HG03460 (cell line): ENCODE measurements around the gene TECTA.

Experiments
- ATAC-seq: cut with Tn5 transposase; IDR thresholded peaks from one replicate; pipeline ENCODE4 v1.9.1; 2021; ENCODE audit not compliant: unreplicated experiment

The TECTA gene, protein sequence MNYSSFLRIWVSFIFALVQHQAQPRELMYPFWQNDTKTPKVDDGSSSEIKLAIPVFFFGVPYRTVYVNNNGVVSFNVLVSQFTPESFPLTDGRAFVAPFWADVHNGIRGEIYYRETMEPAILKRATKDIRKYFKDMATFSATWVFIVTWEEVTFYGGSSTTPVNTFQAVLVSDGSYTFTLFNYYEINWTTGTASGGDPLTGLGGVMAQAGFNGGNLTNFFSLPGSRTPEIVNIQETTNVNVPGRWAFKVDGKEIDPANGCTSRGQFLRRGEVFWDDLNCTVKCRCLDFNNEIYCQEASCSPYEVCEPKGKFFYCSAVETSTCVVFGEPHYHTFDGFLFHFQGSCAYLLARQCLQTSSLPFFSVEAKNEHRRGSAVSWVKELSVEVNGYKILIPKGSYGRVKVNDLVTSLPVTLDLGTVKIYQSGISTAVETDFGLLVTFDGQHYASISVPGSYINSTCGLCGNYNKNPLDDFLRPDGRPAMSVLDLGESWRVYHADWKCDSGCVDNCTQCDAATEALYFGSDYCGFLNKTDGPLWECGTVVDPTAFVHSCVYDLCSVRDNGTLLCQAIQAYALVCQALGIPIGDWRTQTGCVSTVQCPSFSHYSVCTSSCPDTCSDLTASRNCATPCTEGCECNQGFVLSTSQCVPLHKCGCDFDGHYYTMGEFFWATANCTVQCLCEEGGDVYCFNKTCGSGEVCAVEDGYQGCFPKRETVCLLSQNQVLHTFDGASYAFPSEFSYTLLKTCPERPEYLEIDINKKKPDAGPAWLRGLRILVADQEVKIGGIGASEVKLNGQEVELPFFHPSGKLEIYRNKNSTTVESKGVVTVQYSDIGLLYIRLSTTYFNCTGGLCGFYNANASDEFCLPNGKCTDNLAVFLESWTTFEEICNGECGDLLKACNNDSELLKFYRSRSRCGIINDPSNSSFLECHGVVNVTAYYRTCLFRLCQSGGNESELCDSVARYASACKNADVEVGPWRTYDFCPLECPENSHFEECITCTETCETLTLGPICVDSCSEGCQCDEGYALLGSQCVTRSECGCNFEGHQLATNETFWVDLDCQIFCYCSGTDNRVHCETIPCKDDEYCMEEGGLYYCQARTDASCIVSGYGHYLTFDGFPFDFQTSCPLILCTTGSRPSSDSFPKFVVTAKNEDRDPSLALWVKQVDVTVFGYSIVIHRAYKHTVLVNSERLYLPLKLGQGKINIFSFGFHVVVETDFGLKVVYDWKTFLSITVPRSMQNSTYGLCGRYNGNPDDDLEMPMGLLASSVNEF (N-terminal part only)

DNA sequence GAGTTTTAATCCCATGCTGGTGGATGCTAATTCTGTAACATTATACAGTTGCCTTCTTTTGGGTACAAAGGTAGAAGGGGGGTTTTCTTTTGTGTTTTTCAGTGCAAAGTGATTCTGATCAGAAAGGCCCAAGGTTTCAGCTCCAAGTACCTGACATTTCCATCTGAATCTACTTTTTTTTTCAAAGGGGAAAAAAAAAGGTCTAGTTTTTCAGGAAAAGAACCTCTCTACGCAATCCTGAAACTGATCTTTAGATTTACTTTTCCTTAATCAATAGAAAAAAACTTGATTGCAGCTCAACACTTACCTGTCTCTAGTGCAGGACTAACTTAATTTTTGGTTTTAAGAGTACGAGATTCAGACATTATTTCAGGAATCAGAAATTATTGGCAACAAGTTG, at the start of gene TECTA:
Gene TECTA, plus strand, starts transcription at position 301 of the 400 bp plus-strand sequence. CDS start 1,423 bp downstream, outside the sequence.
- no peak for ATAC-seq

- ATAC-seq: no peak
These were observed 47.8 kb upstream of the TECTA start for GRCh38 chr11:121053244-121053643.

DNA sequence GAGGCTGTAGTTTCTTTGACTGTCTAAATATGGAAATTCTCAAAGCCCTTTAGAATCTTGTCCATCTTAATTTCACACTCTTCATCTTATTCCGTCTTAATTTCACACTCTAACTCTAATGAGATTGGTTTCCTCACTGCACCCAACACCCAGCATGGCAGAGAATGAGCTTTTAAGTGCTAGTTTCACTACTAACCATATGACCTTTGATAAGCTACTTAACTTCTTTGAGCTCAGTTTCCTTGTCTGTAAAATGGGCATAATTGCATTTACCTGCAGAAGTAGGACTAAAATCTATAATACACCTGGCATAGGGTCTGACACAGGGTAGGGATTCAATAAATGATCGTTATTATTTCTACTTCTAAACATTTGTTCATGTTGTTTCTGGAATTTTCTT, 46.8 kb upstream of the TECTA start:
- no peak for ATAC-seq

- no peak for ATAC-seq
These were observed 46.0 kb upstream of the TECTA start for GRCh38 chr11:121055076-121055475.

GRCh38 chr11:121057922-121058321, 43.1 kb upstream of the TECTA start:
- ATAC-seq: no peak

- no peak for ATAC-seq
These were observed 42.1 kb upstream of the TECTA start for GRCh38 chr11:121058941-121059340.

- ATAC-seq: peak; percentile 99
These were observed 41.4 kb upstream of the TECTA start for GRCh38 chr11:121059605-121060004.

DNA sequence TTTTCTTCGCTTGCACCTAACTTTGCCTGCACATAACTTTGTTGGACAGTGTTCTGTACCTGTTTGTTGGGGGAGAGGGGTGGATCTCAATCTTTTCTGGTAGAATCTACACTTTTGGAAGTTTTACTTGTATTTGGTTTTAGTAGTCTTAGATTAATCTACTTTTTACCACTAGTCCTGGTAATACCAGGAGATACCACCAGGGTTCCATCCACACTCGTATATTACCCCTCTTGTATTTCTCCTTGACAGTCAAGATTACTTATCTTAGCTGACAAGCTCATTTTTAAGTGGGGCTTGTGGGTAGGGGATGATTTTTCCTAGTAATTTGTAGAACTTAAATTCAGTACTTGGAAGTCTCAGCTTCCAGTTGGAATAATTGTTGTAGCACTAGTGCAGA, 37.3 kb upstream of the TECTA start:
- no peak for ATAC-seq

GRCh38 chr11:121066623-121067022, 34.4 kb upstream of the TECTA start:
- ATAC-seq: no peak

DNA sequence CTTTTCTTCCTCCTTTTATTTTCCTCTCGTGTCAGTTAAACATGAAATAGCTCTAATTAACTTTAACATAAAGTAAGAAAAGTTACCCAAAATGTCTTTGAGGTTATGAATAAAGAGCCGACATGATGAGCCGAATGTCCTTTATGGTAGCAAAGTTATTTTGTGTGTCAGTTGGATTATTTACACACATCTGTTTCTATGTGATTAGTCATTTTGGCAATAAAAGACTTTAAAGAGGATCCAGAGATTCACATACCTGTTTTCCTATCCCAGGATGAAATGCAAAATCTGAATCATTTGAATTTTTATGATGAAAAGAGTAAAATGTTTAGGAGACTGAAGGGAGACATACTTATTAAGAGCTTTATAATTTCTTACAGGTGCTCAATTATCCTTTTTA, 34.0 kb upstream of the TECTA start:
- no peak for ATAC-seq

GRCh38 chr11:121067453-121067852, 33.6 kb upstream of the TECTA start:
- ATAC-seq: no peak

DNA sequence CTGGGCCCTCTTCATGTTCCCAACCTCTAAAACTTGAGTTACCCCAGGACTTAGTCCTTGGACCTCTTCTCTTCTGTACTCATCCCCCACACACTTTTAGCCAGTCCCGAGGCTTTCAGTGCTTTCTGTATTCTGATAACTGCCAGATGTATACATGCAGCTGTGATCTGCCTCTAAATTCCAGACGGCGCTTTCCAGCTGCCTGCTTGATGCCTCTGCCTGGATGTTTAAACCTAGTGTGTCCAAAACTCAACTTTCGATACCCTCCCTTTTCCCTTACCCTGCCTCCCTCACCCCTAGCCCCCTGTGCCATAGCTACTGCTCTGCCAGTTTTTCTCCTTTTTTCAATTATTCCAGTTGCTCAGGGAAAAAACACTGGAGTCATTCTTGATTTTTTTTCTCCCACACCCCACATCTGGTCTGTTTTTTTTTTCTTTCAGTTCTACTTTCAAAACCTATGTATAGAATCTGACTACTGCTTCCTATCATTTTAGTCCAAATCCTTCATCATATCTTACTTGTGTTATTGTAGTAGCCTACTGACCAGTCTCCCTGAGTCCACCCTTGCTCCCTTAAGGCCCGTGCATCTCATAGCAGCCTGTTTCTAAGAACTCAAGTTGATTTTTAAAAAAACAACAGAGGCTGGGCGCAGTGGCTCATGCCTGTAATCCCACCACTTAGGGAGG, 32.9 kb upstream of the TECTA start:
- ATAC-seq: no peak

GRCh38 chr11:121068787-121069186, 32.3 kb upstream of the TECTA start:
- no peak for ATAC-seq

DNA sequence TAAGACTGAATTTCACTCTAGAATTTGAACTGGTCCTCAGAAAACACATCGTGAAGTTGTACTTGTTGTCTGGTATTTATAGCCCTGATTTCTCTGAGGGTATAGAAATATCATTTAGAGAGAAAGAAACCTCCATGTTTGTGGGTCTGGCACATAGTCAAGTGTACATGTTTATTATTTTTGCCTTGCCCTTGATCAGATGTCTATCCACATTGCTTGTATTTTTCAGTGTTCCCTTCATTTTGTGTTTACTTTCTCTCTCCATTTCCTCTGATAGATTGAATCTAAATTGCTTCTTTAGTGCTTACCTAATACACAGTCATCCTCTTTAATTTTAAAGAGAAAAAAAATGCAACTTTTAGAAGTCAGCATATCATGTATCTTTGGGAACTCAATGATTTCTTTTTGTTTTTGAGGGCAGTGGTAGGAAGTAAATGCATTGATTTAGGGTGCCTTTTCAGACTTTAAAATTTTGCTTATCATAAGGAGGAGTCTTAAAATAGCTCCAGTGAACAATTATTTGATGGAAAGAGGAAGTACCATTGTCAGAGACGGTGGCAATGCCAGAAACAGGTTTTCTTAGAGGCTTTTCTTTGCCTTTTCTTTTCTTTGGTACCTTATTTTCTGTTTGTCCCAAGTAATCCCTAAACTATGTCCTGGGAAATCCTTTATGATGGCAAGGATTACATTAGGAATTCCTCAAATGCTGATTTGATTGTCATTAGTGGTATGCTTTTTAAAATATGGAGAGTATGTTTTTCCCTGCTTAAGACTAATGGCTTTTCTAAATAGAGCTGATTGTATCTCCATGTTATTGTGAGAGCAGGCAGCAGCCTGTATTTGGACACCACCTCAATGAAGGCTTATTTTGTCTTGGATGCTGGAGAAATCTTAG, 29.8 kb upstream of the TECTA start:
- ATAC-seq: no peak

GRCh38 chr11:121071846-121072450, 29.1 kb upstream of the TECTA start:
- ATAC-seq: no peak

GRCh38 chr11:121081321-121081720, 19.7 kb upstream of the TECTA start:
- ATAC-seq: no peak

GRCh38 chr11:121082219-121082618, 18.8 kb upstream of the TECTA start:
- no peak for ATAC-seq

- ATAC-seq: no peak
These were observed 18.4 kb upstream of the TECTA start for GRCh38 chr11:121082670-121083069.

DNA sequence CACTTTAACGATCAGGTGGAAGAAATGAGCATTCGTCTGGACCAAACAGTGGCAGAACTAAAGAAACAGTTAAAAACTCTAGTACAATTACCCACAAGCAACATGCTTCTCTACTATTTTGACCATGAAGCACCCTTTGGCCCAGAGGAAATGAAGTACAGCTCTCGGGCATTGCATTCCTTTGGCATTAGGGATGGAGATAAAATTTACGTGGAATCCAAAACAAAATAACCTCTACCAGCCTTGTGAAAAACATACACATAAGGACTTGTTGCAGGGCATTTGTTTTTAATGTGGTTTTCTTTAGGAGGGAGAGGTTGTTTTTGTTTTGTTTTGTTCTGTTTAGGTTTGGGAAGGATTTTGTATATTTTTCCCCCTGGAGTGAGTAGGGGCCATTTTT, 14.2 kb upstream of the TECTA start:
- no peak for ATAC-seq
